ENCODE measurements around the gene RNF14. TPM values are rescaled to one million over a fixed set of nuclear protein-coding genes. Genes with fewer than 3 reads are reported as not detected.

Gene RNF14
- total and polyA plus RNA-seq, 9 of the 15 experiments (the other 6 are each of a cell fraction or from before 2014, with no cell fraction given): 36.3 to 140 (median 75.1) TPM

GRCh38 chr5:141923448-141924313 is 45.2 kb upstream of the RNF14 start, which contains the start of gene DELE1 (continued):
- no peak for TF ChIP-seq ZNF280A (IDR thresholded peaks at IDR 0.05; ENCODE audit: low read depth, partially characterized antibody)
- TF ChIP-seq SMARCE1 (IDR thresholded peaks at IDR 0.05): no peak
- peak; percentile 16; the same call in 1 of the 2 replicates for TF ChIP-seq MYNN (IDR thresholded peaks at IDR 0.05)
- TF ChIP-seq MYNN (CRISPR knock-in tag; IDR thresholded peaks at IDR 0.05): no peak
- no peak for TF ChIP-seq STAG1 (CRISPR knock-in tag; IDR thresholded peaks at IDR 0.05; ENCODE audit: borderline replicate concordance)
- TF ChIP-seq RERE (CRISPR knock-in tag; IDR thresholded peaks at IDR 0.05; ENCODE audit: borderline replicate concordance): 0 out of 2 replicates have a peak, but pooled peaks have one; percentile 20
- no peak for TF ChIP-seq ZNF347 (CRISPR knock-in tag; IDR thresholded peaks at IDR 0.05; ENCODE audit: low read depth)
- TF ChIP-seq ZNF324 (CRISPR knock-in tag; IDR thresholded peaks at IDR 0.05): no peak
- no peak for TF ChIP-seq HDAC6 (IDR thresholded peaks at IDR 0.05; ENCODE audit: low read depth, low read length)

Measured in K562 (cell line).